Adrenal gland (tissue), 5 donors: ENCODE data around the gene ATP8A2.

Experiments
- POLR2A ChIP-seq, 2 donors: fragments of 450-650 bp; IDR thresholded peaks; one replicate each; pipeline ENCODE4 v1.6.1; 2017; ENCODE audit warnings: antibody characterized with exemption in 2 of 2, mild to moderate bottlenecking in 2 of 2, moderate library complexity in 1 of 2
- TF ChIP-seq, protein P1 (sequence below), 6 experiments: fragments of 450-650 bp in 4 of 6; fragments of 200-600 bp in 2 of 6; sonication (generic) in 1 of 6; IDR thresholded peaks; 1 replicate in 5 of 6; 2 replicates in 1 of 6; pipeline versions ENCODE4 v1.5.1 to v1.8.0; 2016 to 2021; ENCODE audit warnings: antibody characterized with exemption in 6 of 6, mild to moderate bottlenecking in 2 of 6, moderate library complexity in 1 of 6
- donor health status: DM: no; HTN: no; CAD: no.

GRCh38 chr13:26047040-26047439 is 675.3 kb downstream of the ATP8A2 start:
- TF ChIP-seq, protein P1, sequence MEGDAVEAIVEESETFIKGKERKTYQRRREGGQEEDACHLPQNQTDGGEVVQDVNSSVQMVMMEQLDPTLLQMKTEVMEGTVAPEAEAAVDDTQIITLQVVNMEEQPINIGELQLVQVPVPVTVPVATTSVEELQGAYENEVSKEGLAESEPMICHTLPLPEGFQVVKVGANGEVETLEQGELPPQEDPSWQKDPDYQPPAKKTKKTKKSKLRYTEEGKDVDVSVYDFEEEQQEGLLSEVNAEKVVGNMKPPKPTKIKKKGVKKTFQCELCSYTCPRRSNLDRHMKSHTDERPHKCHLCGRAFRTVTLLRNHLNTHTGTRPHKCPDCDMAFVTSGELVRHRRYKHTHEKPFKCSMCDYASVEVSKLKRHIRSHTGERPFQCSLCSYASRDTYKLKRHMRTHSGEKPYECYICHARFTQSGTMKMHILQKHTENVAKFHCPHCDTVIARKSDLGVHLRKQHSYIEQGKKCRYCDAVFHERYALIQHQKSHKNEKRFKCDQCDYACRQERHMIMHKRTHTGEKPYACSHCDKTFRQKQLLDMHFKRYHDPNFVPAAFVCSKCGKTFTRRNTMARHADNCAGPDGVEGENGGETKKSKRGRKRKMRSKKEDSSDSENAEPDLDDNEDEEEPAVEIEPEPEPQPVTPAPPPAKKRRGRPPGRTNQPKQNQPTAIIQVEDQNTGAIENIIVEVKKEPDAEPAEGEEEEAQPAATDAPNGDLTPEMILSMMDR (IDR thresholded peaks at IDR 0.05), result no peak
- TF ChIP-seq POLR2A (IDR thresholded peaks at IDR 0.05), result no peak
